ENCODE results near the gene CAMK2G. TPM values are rescaled to one million over a fixed set of nuclear protein-coding genes. Genes with fewer than 3 reads are reported as not detected.

The CAMK2G gene
- total RNA-seq, 2 donors from 2014 or later = 78.8 to 149 TPM

GRCh38 chr10:73875139-73875475, 752 bp upstream of the CAMK2G start:
- H3K27ac ChIP-seq = peak overlapping the region; percentile 57 to 74
- peaks cover 14% of the 10 kb centered on the region for H3K36me3 ChIP-seq
- H3K27me3 ChIP-seq (replicated peaks; ENCODE audit: insufficient read depth) = no peaks in the 10 kb centered on the region
- no peak for TF ChIP-seq CTCF (IDR thresholded peaks at IDR 0.05)
- ATAC-seq (ENCODE audit: insufficient number of reproducible peaks, low FRiP score, low read depth) = no peak
- DNase-seq (ENCODE audit: low spot score) = no peak
- peaks cover 23 to 75% of the 10 kb centered on the region in 2 donors for H3K4me1 ChIP-seq (ENCODE audit: control insufficient read depth in 1 of 2, low read depth in 2 of 2)
- peak overlapping the region; percentile 90 for H3K4me3 ChIP-seq
- no peaks in the 10 kb centered on the region for H3K9me3 ChIP-seq

- Histone ChIP-seq H3K4me1 (ENCODE audit: control insufficient read depth in 1 of 2, low read depth in 2 of 2) (peaks cover 28 to 84% of the 10 kb centered on the region in 2 donors), H3K27me3 (replicated peaks; ENCODE audit: insufficient read depth) (no peaks in the 10 kb centered on the region), H3K27ac (peak overlapping the region in 1 of 2 donors; percentile 32), H3K36me3 (peaks cover 20% of the 10 kb centered on the region), H3K9me3 (no peaks in the 10 kb centered on the region), H3K4me3 (peak overlapping the region; percentile 90)
- TF ChIP-seq CTCF (IDR thresholded peaks at IDR 0.05) = no peak
- ATAC-seq (ENCODE audit: insufficient number of reproducible peaks, low FRiP score, low read depth) (no peak), DNase-seq (ENCODE audit: low spot score) (no peak)
Measured at GRCh38 chr10:73873838-73874215, 528 bp downstream of the CAMK2G start.

GRCh38 chr10:73873142-73873837, 1.1 kb downstream of the CAMK2G start:
- Histone ChIP-seq H3K4me1 (ENCODE audit: control insufficient read depth in 1 of 2, low read depth in 2 of 2) (peaks cover 34 to 88% of the 10 kb centered on the region in 2 donors), H3K27ac (peak overlapping the region; percentile 73 to 90), H3K36me3 (peaks cover 20% of the 10 kb centered on the region), H3K27me3 (replicated peaks; ENCODE audit: insufficient read depth) (no peaks in the 10 kb centered on the region), H3K9me3 (no peaks in the 10 kb centered on the region), H3K4me3 (peak overlapping the region; percentile 90)
- no peak for DNase-seq (ENCODE audit: low spot score)
- no peak for TF ChIP-seq CTCF (IDR thresholded peaks at IDR 0.05)
- ATAC-seq (ENCODE audit: insufficient number of reproducible peaks, low FRiP score, low read depth) = no peak

- peak; percentile 33 for TF ChIP-seq CTCF (IDR thresholded peaks at IDR 0.05)
- Histone ChIP-seq H3K36me3 (peaks cover 20% of the 10 kb centered on the region), H3K27me3 (replicated peaks; ENCODE audit: insufficient read depth) (no peaks in the 10 kb centered on the region), H3K27ac (peak overlapping the region; percentile 73 to 90), H3K4me1 (ENCODE audit: control insufficient read depth in 1 of 2, low read depth in 2 of 2) (peaks cover 43 to 88% of the 10 kb centered on the region in 2 donors), H3K4me3 (peak overlapping the region; percentile 90), H3K9me3 (no peaks in the 10 kb centered on the region)
- DNase-seq (ENCODE audit: low spot score) (no peak), ATAC-seq (ENCODE audit: insufficient number of reproducible peaks, low FRiP score, low read depth) (no peak)
Measured at GRCh38 chr10:73872190-73872710, 2.1 kb downstream of the CAMK2G start.

- no peaks in the 10 kb centered on the region for H3K9me3 ChIP-seq
- DNase-seq (ENCODE audit: low spot score) = no peak
- peak overlapping the region; percentile 90 for H3K4me3 ChIP-seq
- no peak for TF ChIP-seq CTCF (IDR thresholded peaks at IDR 0.05)
- H3K27ac ChIP-seq = peak overlapping the region; percentile 73 to 90
- ATAC-seq (ENCODE audit: insufficient number of reproducible peaks, low FRiP score, low read depth) = no peak
- H3K36me3 ChIP-seq = peaks cover 20% of the 10 kb centered on the region
- no peaks in the 10 kb centered on the region for H3K27me3 ChIP-seq (replicated peaks; ENCODE audit: insufficient read depth)
- H3K4me1 ChIP-seq (ENCODE audit: control insufficient read depth in 1 of 2, low read depth in 2 of 2) = peaks cover 50 to 88% of the 10 kb centered on the region in 2 donors
Measured at GRCh38 chr10:73871295-73872189, 2.8 kb downstream of the CAMK2G start.
